ENCODE results near the gene TPCN2.

The TPCN2 gene

GRCh38 chr11:69174841-69175240 is 126.1 kb downstream of the TPCN2 start:
- no peak overlapping the region for H3K27ac ChIP-seq (ENCODE audit: low read depth, low read length)
- H3K4me1 ChIP-seq (ENCODE audit: control insufficient read depth, insufficient read depth, low read length): no peaks in the 10 kb centered on the region
- H3K4me3 ChIP-seq (ENCODE audit: low read length): no peak overlapping the region
- no peaks in the 10 kb centered on the region for H3K36me3 ChIP-seq (ENCODE audit: control insufficient read depth, insufficient read depth, low read length)
- H3K27me3 ChIP-seq (ENCODE audit: control insufficient read depth, insufficient read depth, low read length): no peaks in the 10 kb centered on the region
- no peak overlapping the region for H3K9ac ChIP-seq (ENCODE audit: low read length)

GRCh38 chr11:69178819-69179482 is 130.2 kb downstream of the TPCN2 start:
- Histone ChIP-seq H3K9ac (ENCODE audit: low read length) (no peak overlapping the region), H3K36me3 (ENCODE audit: control insufficient read depth, insufficient read depth, low read length) (no peaks in the 10 kb centered on the region), H3K27ac (ENCODE audit: low read depth, low read length) (no peak overlapping the region)

GRCh38 chr11:69180226-69180625 is 131.5 kb downstream of the TPCN2 start:
- no peak overlapping the region for H3K4me3 ChIP-seq (ENCODE audit: low read length)
- no peaks in the 10 kb centered on the region for H3K36me3 ChIP-seq (ENCODE audit: control insufficient read depth, insufficient read depth, low read length)
- H3K27ac ChIP-seq (ENCODE audit: low read depth, low read length): no peak overlapping the region
- no peaks in the 10 kb centered on the region for H3K4me1 ChIP-seq (ENCODE audit: control insufficient read depth, insufficient read depth, low read length)
- H3K27me3 ChIP-seq (ENCODE audit: control insufficient read depth, insufficient read depth, low read length): no peaks in the 10 kb centered on the region
- no peak overlapping the region for H3K9ac ChIP-seq (ENCODE audit: low read length)

More at GRCh38 chr11:69178819-69179482, 130.2 kb downstream of the TPCN2 start:
- Histone ChIP-seq H3K27me3 (ENCODE audit: control insufficient read depth, insufficient read depth, low read length) (no peaks in the 10 kb centered on the region), H3K4me3 (ENCODE audit: low read length) (no peak overlapping the region), H3K4me1 (ENCODE audit: control insufficient read depth, insufficient read depth, low read length) (no peaks in the 10 kb centered on the region)

- Histone ChIP-seq H3K4me1 (ENCODE audit: control insufficient read depth, insufficient read depth, low read length) (no peaks in the 10 kb centered on the region), H3K4me3 (ENCODE audit: low read length) (no peak overlapping the region), H3K27me3 (ENCODE audit: control insufficient read depth, insufficient read depth, low read length) (no peaks in the 10 kb centered on the region), H3K9ac (ENCODE audit: low read length) (no peak overlapping the region), H3K36me3 (ENCODE audit: control insufficient read depth, insufficient read depth, low read length) (no peaks in the 10 kb centered on the region), H3K27ac (ENCODE audit: low read depth, low read length) (no peak overlapping the region)
These were observed 132.0 kb downstream of the TPCN2 start for GRCh38 chr11:69180726-69181125.

- H3K4me1 ChIP-seq (ENCODE audit: control insufficient read depth, insufficient read depth, low read length): no peaks in the 10 kb centered on the region
- no peak overlapping the region for H3K9ac ChIP-seq (ENCODE audit: low read length)
- no peak overlapping the region for H3K4me3 ChIP-seq (ENCODE audit: low read length)
- no peak overlapping the region for H3K27ac ChIP-seq (ENCODE audit: low read depth, low read length)
- H3K36me3 ChIP-seq (ENCODE audit: control insufficient read depth, insufficient read depth, low read length): no peaks in the 10 kb centered on the region
- H3K27me3 ChIP-seq (ENCODE audit: control insufficient read depth, insufficient read depth, low read length): no peaks in the 10 kb centered on the region
These were observed 134.9 kb downstream of the TPCN2 start for GRCh38 chr11:69183613-69184012.

Data from rectal smooth muscle tissue (tissue), 1 donor.